Smooth muscle cell (in vitro differentiated cells): ENCODE results near the gene RPS6KC1. TPM values are rescaled to one million over a fixed set of nuclear protein-coding genes. Genes with fewer than 3 reads are reported as not detected.
"Not testable (repeated sequence)": the region's sequence is repeated elsewhere in the genome, so short reads cannot be mapped to it uniquely, and the experiment has no call there.

Experiments
- DNase-seq: peaks from one replicate; lab custom pipeline; 2025; ENCODE audit not compliant: unreplicated experiment; lab: John Stamatoyannopoulos, UW
- H2AFZ ChIP-seq: fragments of 200-600 bp; sonication (generic); 2 replicates; pipeline ENCODE4 v1.6.0; 2016; ENCODE audit warnings: antibody characterized with exemption, low read depth, mild to moderate bottlenecking
- H3F3A ChIP-seq: fragments of 200-600 bp; sonication (generic); 2 replicates; pipeline ENCODE4 v1.6.0; 2017; ENCODE audit warnings: antibody characterized with exemption, low read depth
- H3K27ac ChIP-seq: fragments of 200-600 bp; sonication (generic); 2 replicates; pipeline ENCODE4 v1.5.1; 2016; ENCODE audit warnings: low read depth, mild to moderate bottlenecking
- H3K27me3 ChIP-seq: fragments of 200-600 bp; sonication (generic); 2 replicates; pipeline ENCODE4 v1.6.1; 2016; ENCODE audit warnings: low read depth, mild to moderate bottlenecking
- H3K36me3 ChIP-seq: fragments of 200-600 bp; sonication (generic); 2 replicates; pipeline ENCODE4 v1.5.1; 2016; ENCODE audit warnings: low read depth
- H3K4me1 ChIP-seq: fragments of 200-600 bp; sonication (generic); 2 replicates; pipeline ENCODE4 v1.5.1; 2016; ENCODE audit warnings: low read depth
- H3K4me2 ChIP-seq: fragments of 200-600 bp; sonication (generic); 2 replicates; pipeline ENCODE4 v1.6.0; 2016; ENCODE audit warnings: mild to moderate bottlenecking
- H3K4me3 ChIP-seq: fragments of 200-600 bp; sonication (generic); 2 replicates; pipeline ENCODE4 v1.5.1; 2016; ENCODE audit warnings: mild to moderate bottlenecking
- H3K79me2 ChIP-seq: fragments of 200-600 bp; sonication (generic); 2 replicates; pipeline ENCODE4 v1.6.0; 2016; ENCODE audit warnings: low read depth, mild to moderate bottlenecking
- H3K9ac ChIP-seq: fragments of 200-600 bp; sonication (generic); 2 replicates; pipeline ENCODE4 v1.6.0; 2016; ENCODE audit warnings: low read depth
- H3K9me3 ChIP-seq: fragments of 200-600 bp; sonication (generic); replicated peaks from 2 replicates; pipeline ENCODE4 v1.5.1; 2016; ENCODE audit warnings: low read depth
- H4K20me1 ChIP-seq: fragments of 200-600 bp; sonication (generic); 2 replicates; pipeline ENCODE4 v1.6.0; 2016; ENCODE audit warnings: low read depth
- CTCF ChIP-seq: fragments of 200-600 bp; sonication (generic); IDR thresholded peaks from 2 replicates; pipeline ENCODE4 v1.5.1; 2017; ENCODE audit warnings: borderline replicate concordance, mild to moderate bottlenecking, antibody characterized with exemption; ENCODE audit not compliant: insufficient read depth, poor library complexity, severe bottlenecking
- WGBS: methylation state at CpG from one replicate; pipeline ENCODE4 v1.1.7; 2016; ENCODE audit warnings: low lambda C conversion rate; 5-methylcytosine and 5-hydroxymethylcytosine counted together
- polyA plus RNA-seq: library from polyadenylated mRNA; unstranded; fragments of >200 nt; fragmentation: Nextera tagmentation; extraction: Ambion mirVana; gene quantifications from 2 replicates; pipeline ENCODE4 v1.2.1, GENCODE V29; 2016
- total RNA-seq: library from RNA; depleted of rRNA; stranded (reverse); fragments of >200 nt; gene quantifications from 2 replicates; pipeline ENCODE4 v1.2.3, GENCODE V29; 2014

Gene RPS6KC1
- total and polyA plus RNA-seq, 2 experiments from 2014 or later: 17.6 to 30.8 TPM

GRCh38 chr1:213099682-213100399 is 48.8 kb downstream of the RPS6KC1 start:
- TF ChIP-seq CTCF: no peak
- H3K27ac ChIP-seq: no peak overlapping the region
- H3K9me3 ChIP-seq: no peaks in the 10 kb centered on the region
- H3K27me3 ChIP-seq: no peaks in the 10 kb centered on the region
- H2AFZ ChIP-seq: no peak overlapping the region
- H3F3A ChIP-seq: no peaks in the 10 kb centered on the region
- no peaks in the 10 kb centered on the region for H3K36me3 ChIP-seq
- peaks cover 18% of the 10 kb centered on the region for H3K79me2 ChIP-seq
- 82% methylated on average over 4 of the region's 4 CpGs for WGBS
- no peak overlapping the region for H3K4me3 ChIP-seq
- H3K4me2 ChIP-seq: no peak overlapping the region
- DNase-seq: no peak
- no peak overlapping the region for H3K9ac ChIP-seq
- H3K4me1 ChIP-seq: no peaks in the 10 kb centered on the region
- peaks cover 41% of the 10 kb centered on the region for H4K20me1 ChIP-seq

- WGBS: 98% methylated on average over 4 of the region's 4 CpGs
- H3K9ac ChIP-seq: not testable (repeated sequence)
These were observed 49.5 kb downstream of the RPS6KC1 start for GRCh38 chr1:213100565-213100964.

GRCh38 chr1:213103377-213104306 is 52.6 kb downstream of the RPS6KC1 start:
- Histone ChIP-seq H3K27me3 (no peaks in the 10 kb centered on the region), H2AFZ (no peak overlapping the region), H3K36me3 (no peaks in the 10 kb centered on the region), H3K9ac (no peak overlapping the region), H3K4me3 (no peak overlapping the region), H3K4me1 (no peaks in the 10 kb centered on the region), H3K9me3 (no peaks in the 10 kb centered on the region), H3K27ac (no peak overlapping the region), H3K79me2 (peaks cover 35% of the 10 kb centered on the region), H4K20me1 (peaks cover 44% of the 10 kb centered on the region), H3K4me2 (no peak overlapping the region), H3F3A (no peaks in the 10 kb centered on the region)
- 95% methylated on average over 5 of the region's 5 CpGs for WGBS
- no peak for DNase-seq
- no peak for TF ChIP-seq CTCF

More at GRCh38 chr1:213100565-213100964, 49.5 kb downstream of the RPS6KC1 start:
- peaks cover 18% of the 10 kb centered on the region for H3K79me2 ChIP-seq
- peaks cover 38% of the 10 kb centered on the region for H4K20me1 ChIP-seq
- H3K9me3 ChIP-seq, H3F3A ChIP-seq, DNase-seq, H2AFZ ChIP-seq, H3K4me3 ChIP-seq, H3K4me1 ChIP-seq, H3K27ac ChIP-seq, H3K4me2 ChIP-seq, H3K36me3 ChIP-seq, H3K27me3 ChIP-seq: not testable (repeated sequence)

- no peaks in the 10 kb centered on the region for H3K36me3 ChIP-seq
- H2AFZ ChIP-seq: no peak overlapping the region
- H3F3A ChIP-seq: no peaks in the 10 kb centered on the region
- H4K20me1 ChIP-seq: peaks cover 51% of the 10 kb centered on the region
- H3K9me3 ChIP-seq: no peaks in the 10 kb centered on the region
- no peak overlapping the region for H3K9ac ChIP-seq
- H3K27ac ChIP-seq: no peak overlapping the region
- H3K79me2 ChIP-seq: peaks cover 40% of the 10 kb centered on the region
- no peak for DNase-seq
- H3K27me3 ChIP-seq: no peaks in the 10 kb centered on the region
- H3K4me1 ChIP-seq: no peaks in the 10 kb centered on the region
- H3K4me3 ChIP-seq: no peak overlapping the region
- H3K4me2 ChIP-seq: no peak overlapping the region
- no peak for TF ChIP-seq CTCF
- WGBS: over 99% methylated on average over 2 of the region's 2 CpGs
These were observed 53.6 kb downstream of the RPS6KC1 start for GRCh38 chr1:213104604-213105003.
